Measurements from ENCODE around the gene SLC16A14. TPM values are rescaled to one million over a fixed set of nuclear protein-coding genes. Genes with fewer than 3 reads are reported as not detected.

SLC16A14 gene
- total and polyA plus RNA-seq, 2 donors (not counting 3 experiments of a cell fraction or from before 2014, with no cell fraction given) = 0.22 to 0.30 TPM

- Histone ChIP-seq H3K4me1 (ENCODE audit: control insufficient read depth, extremely low read depth, insufficient read depth, low read length) (peaks cover 7% of the 10 kb centered on the region), H4K20me1 (replicated peaks; ENCODE audit: control insufficient read depth, extremely low read depth, insufficient read depth, low read length) (no peaks in the 10 kb centered on the region), H2AFZ (ENCODE audit: low read depth, low read length) (no peak overlapping the region), H3K79me2 (ENCODE audit: control insufficient read depth, insufficient read depth, low read length) (no peaks in the 10 kb centered on the region), H3K9ac (replicated peaks; ENCODE audit: extremely low read depth, insufficient read depth, low read length) (no peak overlapping the region), H3K9me3 (replicated peaks; ENCODE audit: control insufficient read depth, insufficient read depth, low read length) (no peaks in the 10 kb centered on the region), H3K4me2 (ENCODE audit: insufficient read depth, low read length) (no peak overlapping the region), H3K9me1 (replicated peaks; ENCODE audit: control insufficient read depth, extremely low read depth, insufficient read depth, low read length) (no peaks in the 10 kb centered on the region), H3K4me3 (replicated peaks in 1 of 3; ENCODE audit: insufficient read depth in 1 of 3, low read depth in 1 of 3, low read length in 3 of 3) (no peak overlapping the region), H3K27ac (ENCODE audit: insufficient read depth, low read depth, low read length) (no peak overlapping the region), H3K36me3 (ENCODE audit: control insufficient read depth in 2 of 2, extremely low read depth in 1 of 2, insufficient read depth in 2 of 2, low read length in 2 of 2) (no peaks in the 10 kb centered on the region), H3K27me3 (ENCODE audit: control insufficient read depth in 2 of 2, insufficient read depth in 2 of 2, low read length in 2 of 2) (peaks cover 0 to 7% of the 10 kb centered on the region in 2 experiments)
- dilution Hi-C loops (cut with MboI; ENCODE audit: extremely low pct_ligation_motif_present, low sequenced_read_pairs) = no loop called here
- no peak for FAIRE-seq
- POLR2A ChIA-PET = no interaction called here
- CTCF ChIA-PET = interaction anchor here (1.4 kb wide), 1 partner anchor 88 kb away, joined by 5 read pairs; no protein-coding TSS in a partner anchor
- no peak for TF ChIP-seq MYC (IDR thresholded peaks at IDR 0.05; ENCODE audit: low read depth, low read length)
- no peak for DNase-seq (ENCODE audit: low read depth, low spot score)
- intact Hi-C loops (cut with micrococcal nuclease) = no loop called here
- no TSS peak for BruUV-seq (replicated peaks)
Observed at GRCh38 chr2:230071421-230071820, 2.7 kb upstream of the SLC16A14 start.

GRCh38 chr2:230069402-230069801 is 678 bp upstream of the SLC16A14 start:
- no peaks in the 10 kb centered on the region for H4K20me1 ChIP-seq (replicated peaks; ENCODE audit: control insufficient read depth, extremely low read depth, insufficient read depth, low read length)
- no peaks in the 10 kb centered on the region for H3K36me3 ChIP-seq (ENCODE audit: control insufficient read depth in 2 of 2, extremely low read depth in 1 of 2, insufficient read depth in 2 of 2, low read length in 2 of 2)
- H3K9me1 ChIP-seq (replicated peaks; ENCODE audit: control insufficient read depth, extremely low read depth, insufficient read depth, low read length) = no peaks in the 10 kb centered on the region
- H3K9ac ChIP-seq (replicated peaks; ENCODE audit: extremely low read depth, insufficient read depth, low read length) = no peak overlapping the region
- FAIRE-seq (no peak), DNase-seq (ENCODE audit: low read depth, low spot score) (no peak)
- H2AFZ ChIP-seq (ENCODE audit: low read depth, low read length) = no peak overlapping the region
- H3K4me1 ChIP-seq (ENCODE audit: control insufficient read depth, extremely low read depth, insufficient read depth, low read length) = peaks cover 7% of the 10 kb centered on the region
- no peak overlapping the region for H3K4me3 ChIP-seq (replicated peaks in 1 of 3; ENCODE audit: insufficient read depth in 1 of 3, low read depth in 1 of 3, low read length in 3 of 3)
- ChIA-PET CTCF (interaction anchor here (0.7 to 4.3 kb wide), 9 partner anchors 8 to 357 kb away, joined by 3 to 127 read pairs (median 22); no protein-coding TSS in a partner anchor), POLR2A (no interaction called here)
- peaks cover 0 to 7% of the 10 kb centered on the region in 2 experiments for H3K27me3 ChIP-seq (ENCODE audit: control insufficient read depth in 2 of 2, insufficient read depth in 2 of 2, low read length in 2 of 2)
- TF ChIP-seq CTCF (IDR thresholded peaks at IDR 0.05; ENCODE audit: extremely low read depth in 1 of 2, insufficient read depth in 1 of 2, low read depth in 1 of 2, low read length in 2 of 2) = no peak
- TF ChIP-seq MYC (IDR thresholded peaks at IDR 0.05; ENCODE audit: low read depth, low read length) = no peak
- no peak for TF ChIP-seq EZH2 (IDR thresholded peaks at IDR 0.05; ENCODE audit: borderline replicate concordance, low read depth, low read length, severe bottlenecking)
- no peak for TF ChIP-seq FOS (IDR thresholded peaks at IDR 0.05; ENCODE audit: borderline replicate concordance, insufficient read depth, low read length)
- no peak for TF ChIP-seq GATA2 (IDR thresholded peaks at IDR 0.05; ENCODE audit: insufficient read depth, insufficient read length, low read depth, low read length)
- no peak for TF ChIP-seq MAX (IDR thresholded peaks at IDR 0.05; ENCODE audit: insufficient read depth, insufficient read length)
- BruUV-seq (replicated peaks) = no TSS peak
- no peak overlapping the region for H3K27ac ChIP-seq (ENCODE audit: insufficient read depth, low read depth, low read length)
- H3K4me2 ChIP-seq (ENCODE audit: insufficient read depth, low read length) = no peak overlapping the region
- dilution Hi-C loops (cut with MboI; ENCODE audit: extremely low pct_ligation_motif_present, low sequenced_read_pairs) (no loop called here), intact Hi-C loops (cut with micrococcal nuclease) (loop anchor here (5.0 kb wide), 3 partner anchors 267 to 343 kb away; no protein-coding TSS in a partner anchor)
- H3K79me2 ChIP-seq (ENCODE audit: control insufficient read depth, insufficient read depth, low read length) = no peaks in the 10 kb centered on the region
- no peaks in the 10 kb centered on the region for H3K9me3 ChIP-seq (replicated peaks; ENCODE audit: control insufficient read depth, insufficient read depth, low read length)
